Measurements from ENCODE around the gene RASL12.

Gene RASL12

GRCh38 chr15:65057549-65057940 is 10.2 kb downstream of the RASL12 start:
- no peak for TF ChIP-seq GATA2 (IDR thresholded peaks at IDR 0.05; ENCODE audit: low read depth, low read length)
- TF ChIP-seq GATA3 (IDR thresholded peaks at IDR 0.05; ENCODE audit: low read depth, low read length): no peak

GRCh38 chr15:65056868-65057548 is 10.8 kb downstream of the RASL12 start:
- no peak for TF ChIP-seq GATA3 (IDR thresholded peaks at IDR 0.05; ENCODE audit: low read depth, low read length)
- TF ChIP-seq GATA2 (IDR thresholded peaks at IDR 0.05; ENCODE audit: low read depth, low read length): no peak

GRCh38 chr15:65056106-65056505 is 11.7 kb downstream of the RASL12 start:
- TF ChIP-seq GATA3 (IDR thresholded peaks at IDR 0.05; ENCODE audit: low read depth, low read length): no peak
- no peak for TF ChIP-seq GATA2 (IDR thresholded peaks at IDR 0.05; ENCODE audit: low read depth, low read length)

GRCh38 chr15:65055201-65055870 is 12.5 kb downstream of the RASL12 start:
- no peak for TF ChIP-seq GATA2 (IDR thresholded peaks at IDR 0.05; ENCODE audit: low read depth, low read length)

- TF ChIP-seq GATA2 (IDR thresholded peaks at IDR 0.05; ENCODE audit: low read depth, low read length): no peak
- no peak for TF ChIP-seq GATA3 (IDR thresholded peaks at IDR 0.05; ENCODE audit: low read depth, low read length)
Observed at GRCh38 chr15:65054333-65055200, 13.2 kb downstream of the RASL12 start.

- no peak for TF ChIP-seq GATA3 (IDR thresholded peaks at IDR 0.05; ENCODE audit: low read depth, low read length)
- TF ChIP-seq GATA2 (IDR thresholded peaks at IDR 0.05; ENCODE audit: low read depth, low read length): no peak
Observed at GRCh38 chr15:65052956-65053355, 14.8 kb downstream of the RASL12 start.

- TF ChIP-seq GATA3 (IDR thresholded peaks at IDR 0.05; ENCODE audit: low read depth, low read length) (no peak), GATA2 (IDR thresholded peaks at IDR 0.05; ENCODE audit: low read depth, low read length) (no peak)
Observed at GRCh38 chr15:65051266-65051665, 16.5 kb downstream of the RASL12 start.

- TF ChIP-seq GATA2 (IDR thresholded peaks at IDR 0.05; ENCODE audit: low read depth, low read length) (no peak), GATA3 (IDR thresholded peaks at IDR 0.05; ENCODE audit: low read depth, low read length) (no peak)
Observed at GRCh38 chr15:65050270-65050669, 17.5 kb downstream of the RASL12 start.

GRCh38 chr15:65049418-65049840 is 18.4 kb downstream of the RASL12 start:
- TF ChIP-seq GATA3 (IDR thresholded peaks at IDR 0.05; ENCODE audit: low read depth, low read length) (no peak), GATA2 (IDR thresholded peaks at IDR 0.05; ENCODE audit: low read depth, low read length) (no peak)

- TF ChIP-seq GATA3 (IDR thresholded peaks at IDR 0.05; ENCODE audit: low read depth, low read length) (no peak), GATA2 (IDR thresholded peaks at IDR 0.05; ENCODE audit: low read depth, low read length) (no peak)
Observed at GRCh38 chr15:65048241-65048640, 19.6 kb downstream of the RASL12 start.

GRCh38 chr15:65044724-65045481 is 22.9 kb downstream of the RASL12 start, which contains the start of gene SLC51B:
TSS of gene SLC51B (plus strand) at chr15:65045387. CDS start at chr15:65050005, 4,618 bp downstream.
- no peak for TF ChIP-seq GATA3 (IDR thresholded peaks at IDR 0.05; ENCODE audit: low read depth, low read length)
- TF ChIP-seq GATA2 (IDR thresholded peaks at IDR 0.05; ENCODE audit: low read depth, low read length): no peak

GRCh38 chr15:65042776-65043327 is 24.9 kb downstream of the RASL12 start:
- TF ChIP-seq GATA2 (IDR thresholded peaks at IDR 0.05; ENCODE audit: low read depth, low read length) (no peak), GATA3 (IDR thresholded peaks at IDR 0.05; ENCODE audit: low read depth, low read length) (no peak)

GRCh38 chr15:65041787-65042186 is 26.0 kb downstream of the RASL12 start:
- no peak for TF ChIP-seq GATA3 (IDR thresholded peaks at IDR 0.05; ENCODE audit: low read depth, low read length)
- TF ChIP-seq GATA2 (IDR thresholded peaks at IDR 0.05; ENCODE audit: low read depth, low read length): no peak
